Epithelial cell of proximal tubule (primary cell): Measurements from ENCODE around the gene SNAPC2. TPM values are rescaled to one million over a fixed set of nuclear protein-coding genes. Genes with fewer than 3 reads are reported as not detected.

Experiments used
- DNase-seq: peaks from one replicate; pipeline ENCODE4 v3.0.0-alpha.2; 2011; ENCODE audit warnings: low read depth
- H3K4me3 ChIP-seq: 2 replicates; pipeline ENCODE4 v1.5.1; 2011; ENCODE audit warnings: low read depth, mild to moderate bottlenecking, low read length
- total RNA-seq: library from RNA; depleted of rRNA; stranded (reverse); fragments of >200 nt; gene quantifications from 2 replicates; pipeline ENCODE4 v1.2.3, GENCODE V29; 2015
- TF ChIP-seq, protein P1 (sequence below): conservative IDR thresholded peaks from 2 replicates; pipeline ENCODE4 v1.5.1; 2012; ENCODE audit warnings: low read depth, mild to moderate bottlenecking, low read length

SNAPC2 gene
- total RNA-seq, 1 donor from 2014 or later: 34.2 TPM

DNA sequence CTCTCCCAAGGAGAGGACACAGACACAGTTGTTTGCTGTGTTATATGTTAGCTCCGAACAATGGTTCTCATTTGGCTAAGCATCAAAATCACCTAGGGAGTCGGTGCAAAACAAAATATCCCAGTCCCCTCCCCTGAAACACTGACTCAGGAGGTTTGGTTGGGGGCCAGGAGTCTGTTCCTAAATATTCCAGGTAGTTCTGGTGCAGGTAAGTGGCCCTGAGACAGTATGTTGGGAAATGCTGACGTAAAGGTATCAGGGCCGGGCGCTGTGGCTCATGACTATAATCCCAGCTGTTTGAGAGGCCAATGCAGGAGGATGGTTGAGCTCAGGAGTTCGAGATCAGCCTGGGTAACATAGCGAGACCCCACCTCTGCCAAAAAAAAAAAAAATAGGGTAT, 18.8 kb upstream of the SNAPC2 start:
- no peak overlapping the region for H3K4me3 ChIP-seq
- DNase-seq: no peak
- TF ChIP-seq, protein P1, sequence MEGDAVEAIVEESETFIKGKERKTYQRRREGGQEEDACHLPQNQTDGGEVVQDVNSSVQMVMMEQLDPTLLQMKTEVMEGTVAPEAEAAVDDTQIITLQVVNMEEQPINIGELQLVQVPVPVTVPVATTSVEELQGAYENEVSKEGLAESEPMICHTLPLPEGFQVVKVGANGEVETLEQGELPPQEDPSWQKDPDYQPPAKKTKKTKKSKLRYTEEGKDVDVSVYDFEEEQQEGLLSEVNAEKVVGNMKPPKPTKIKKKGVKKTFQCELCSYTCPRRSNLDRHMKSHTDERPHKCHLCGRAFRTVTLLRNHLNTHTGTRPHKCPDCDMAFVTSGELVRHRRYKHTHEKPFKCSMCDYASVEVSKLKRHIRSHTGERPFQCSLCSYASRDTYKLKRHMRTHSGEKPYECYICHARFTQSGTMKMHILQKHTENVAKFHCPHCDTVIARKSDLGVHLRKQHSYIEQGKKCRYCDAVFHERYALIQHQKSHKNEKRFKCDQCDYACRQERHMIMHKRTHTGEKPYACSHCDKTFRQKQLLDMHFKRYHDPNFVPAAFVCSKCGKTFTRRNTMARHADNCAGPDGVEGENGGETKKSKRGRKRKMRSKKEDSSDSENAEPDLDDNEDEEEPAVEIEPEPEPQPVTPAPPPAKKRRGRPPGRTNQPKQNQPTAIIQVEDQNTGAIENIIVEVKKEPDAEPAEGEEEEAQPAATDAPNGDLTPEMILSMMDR: no peak

DNA sequence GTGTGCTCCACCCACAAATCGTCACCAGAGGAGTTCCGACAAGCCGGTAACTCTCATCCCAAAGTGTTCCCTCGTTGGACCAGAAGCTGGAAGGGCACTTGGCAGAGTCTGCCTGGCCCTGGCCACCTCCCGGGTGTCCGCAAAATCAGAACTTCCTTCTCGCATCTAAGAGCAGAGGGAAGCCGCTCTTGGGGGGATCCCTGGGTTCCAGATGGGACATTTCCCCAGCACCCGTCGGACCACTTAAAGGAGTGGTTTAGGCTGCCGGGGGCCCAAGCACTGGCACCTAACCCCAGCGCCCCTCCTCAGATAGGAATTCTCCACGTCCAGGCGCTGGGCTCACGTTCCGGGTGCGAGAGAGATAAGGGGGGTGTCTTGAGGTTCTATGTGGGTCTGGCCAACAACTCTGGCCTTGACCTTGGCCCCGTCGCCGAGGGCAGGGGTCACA, 17.3 kb upstream of the SNAPC2 start:
- no peak for DNase-seq
- peak overlapping the region; percentile 72 for H3K4me3 ChIP-seq
- TF ChIP-seq, protein P1: no peak

DNA sequence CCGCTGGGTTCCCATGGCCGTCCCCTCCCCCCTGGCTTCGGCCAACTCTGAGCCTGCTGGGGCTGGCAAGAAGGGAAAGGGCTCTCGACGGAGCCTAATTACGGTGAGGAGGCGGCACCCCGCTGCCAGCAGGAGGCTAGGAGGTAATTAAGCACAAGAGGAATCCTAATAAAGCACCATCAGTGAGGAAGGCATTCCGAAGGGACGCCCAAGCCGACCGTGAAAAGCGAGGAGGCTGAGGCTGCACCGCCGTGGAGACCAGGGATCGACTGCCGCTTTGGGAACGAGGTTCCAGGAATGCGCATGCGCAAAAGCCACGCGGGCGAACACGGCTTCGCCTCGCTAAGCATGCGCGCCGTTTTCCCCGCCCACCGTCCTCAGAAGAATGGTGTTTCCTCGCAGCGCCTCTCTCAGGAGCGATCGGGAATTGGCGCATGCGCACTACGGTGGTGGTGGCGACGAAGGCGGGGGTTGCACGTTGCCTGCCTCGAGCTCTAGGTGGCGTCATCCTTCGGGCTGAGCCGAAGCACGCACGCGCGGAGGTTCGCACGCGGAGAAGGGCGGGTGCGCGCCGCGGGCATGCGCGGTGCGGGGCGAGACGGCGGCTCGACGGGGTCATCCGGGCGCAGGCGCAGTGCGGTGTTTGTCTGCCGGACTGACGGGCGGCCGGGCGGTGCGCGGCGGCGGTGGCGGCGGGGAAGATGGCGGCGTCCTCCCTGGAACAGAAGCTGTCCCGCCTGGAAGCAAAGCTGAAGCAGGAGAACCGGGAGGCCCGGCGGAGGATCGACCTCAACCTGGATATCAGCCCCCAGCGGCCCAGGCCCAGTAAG, 16.7 kb upstream of the SNAPC2 start, which contains the start of gene MAP2K7:
TSS of gene MAP2K7 (plus strand) at position 634 of the 830 bp plus-strand sequence. CDS start at position 702, 68 bp downstream.
- H3K4me3 ChIP-seq: peak within 1 kb of the TSS; percentile 94
- DNase-seq: peak; percentile 76
- TF ChIP-seq, protein P1: peak; percentile 39

DNA sequence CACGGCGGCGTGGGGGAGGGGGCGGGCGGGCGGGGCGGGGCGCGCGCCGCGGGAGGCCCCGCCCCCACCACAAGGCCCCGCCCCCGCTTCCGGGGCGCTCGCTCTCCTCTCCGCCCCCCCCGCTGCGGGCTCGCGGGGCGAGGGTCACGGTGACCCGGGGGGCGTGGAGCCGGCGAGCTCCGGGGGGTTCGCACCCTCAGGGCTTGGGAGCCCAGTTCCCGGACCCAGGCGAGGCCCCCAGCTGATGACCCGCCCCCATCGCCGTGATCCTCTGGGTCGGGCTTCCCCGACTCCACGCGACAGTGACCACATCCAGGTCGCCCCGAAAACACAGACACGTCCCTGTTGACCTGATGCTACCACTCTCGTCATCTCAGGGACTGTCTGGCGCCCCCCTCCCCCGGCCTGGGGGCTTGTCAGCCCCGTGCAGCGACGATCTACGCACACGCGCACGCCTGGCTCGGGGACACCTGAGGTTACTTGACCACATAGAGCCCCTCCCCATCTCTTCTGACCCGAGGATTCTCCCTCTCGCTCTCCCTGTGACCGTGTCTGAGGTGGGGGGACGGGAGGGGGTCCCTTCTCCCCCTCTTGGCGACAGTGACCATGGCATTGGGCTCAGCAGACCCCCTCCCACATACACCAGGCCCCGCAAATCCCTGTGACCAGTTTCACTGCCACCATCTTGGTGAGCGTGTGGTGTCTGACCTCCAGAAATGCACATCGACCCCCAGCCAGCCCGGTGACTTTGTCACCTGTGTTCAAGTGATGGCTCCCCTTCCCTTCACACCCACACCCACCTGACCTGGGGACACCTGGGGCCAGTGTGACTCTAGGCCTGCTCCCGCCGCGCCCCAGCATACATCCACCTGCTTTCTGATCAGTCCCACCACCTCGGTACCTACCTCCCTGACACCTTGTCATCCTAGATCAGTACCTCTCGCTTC, 15.8 kb upstream of the SNAPC2 start:
- H3K4me3 ChIP-seq: peak overlapping the region; percentile 94
- no peak for DNase-seq
- TF ChIP-seq, protein P1: no peak

DNA sequence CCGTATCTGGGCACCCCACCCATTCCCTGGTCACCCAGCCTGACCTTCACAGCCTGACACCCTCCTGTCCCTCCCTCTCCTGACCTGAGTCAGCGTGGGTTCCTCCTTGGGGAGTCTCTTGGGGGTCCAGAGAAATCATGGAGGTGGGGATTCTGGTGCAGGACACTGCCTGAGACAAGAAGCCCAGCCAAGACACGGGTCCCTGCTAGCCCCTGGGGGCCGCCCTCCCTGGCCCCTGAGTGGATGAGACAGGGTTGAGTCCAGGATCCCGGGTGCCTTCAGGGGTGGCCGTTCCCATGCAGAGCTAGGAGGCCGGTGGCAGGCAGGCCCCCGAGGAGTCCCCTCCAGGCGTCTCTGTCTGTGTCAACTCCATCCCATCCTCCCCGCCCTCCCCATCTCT, 14.9 kb upstream of the SNAPC2 start:
- H3K4me3 ChIP-seq: peak overlapping the region; percentile 94
- DNase-seq: no peak
- TF ChIP-seq, protein P1: no peak

DNA sequence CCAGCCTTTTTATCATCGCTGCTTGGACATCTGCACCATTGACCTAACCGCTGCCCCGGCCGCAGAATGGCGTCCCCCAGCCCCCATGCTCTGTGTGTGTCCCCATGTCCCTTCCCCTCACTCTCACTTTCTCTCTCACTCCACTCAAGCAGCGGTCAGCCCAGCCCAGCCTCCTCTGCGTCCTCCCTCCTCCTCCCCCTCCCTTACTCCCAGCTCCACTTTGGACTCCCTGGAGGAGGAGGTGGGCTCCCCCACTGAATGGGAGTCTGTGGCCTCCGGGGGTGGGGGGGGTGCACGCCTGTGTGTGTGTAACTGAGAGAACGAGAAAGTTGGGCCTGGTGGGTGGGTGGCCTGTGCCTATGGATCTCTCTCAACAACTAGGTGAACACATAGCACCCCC, 14.3 kb upstream of the SNAPC2 start:
- TF ChIP-seq, protein P1: no peak
- DNase-seq: no peak
- no peak overlapping the region for H3K4me3 ChIP-seq
